SW480 (cell line): Measurements from ENCODE around the gene HOXA5.

Experiments
- DNase-seq: peaks from one replicate; pipeline ENCODE4 v3.0.0-alpha.2; 2016; ENCODE audit warnings: low spot score

Gene HOXA5

DNA sequence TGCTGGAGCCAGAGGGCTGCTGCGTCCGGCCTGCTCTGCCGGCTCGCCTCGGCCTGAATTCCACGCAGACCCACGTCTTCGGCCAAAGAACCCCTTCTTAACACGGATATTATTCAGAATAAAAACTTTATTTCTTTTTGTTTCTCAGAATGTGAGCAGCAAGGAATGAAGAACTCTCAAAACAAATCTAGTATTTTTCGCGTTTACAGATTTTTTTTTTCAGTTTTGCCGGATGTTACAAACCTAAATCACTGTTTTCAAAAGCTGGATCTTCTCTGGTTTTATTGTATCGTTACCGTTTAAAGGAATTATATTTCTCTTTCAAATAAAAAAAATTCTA, 36.6 kb downstream of the HOXA5 start:
- DNase-seq = no peak

DNA sequence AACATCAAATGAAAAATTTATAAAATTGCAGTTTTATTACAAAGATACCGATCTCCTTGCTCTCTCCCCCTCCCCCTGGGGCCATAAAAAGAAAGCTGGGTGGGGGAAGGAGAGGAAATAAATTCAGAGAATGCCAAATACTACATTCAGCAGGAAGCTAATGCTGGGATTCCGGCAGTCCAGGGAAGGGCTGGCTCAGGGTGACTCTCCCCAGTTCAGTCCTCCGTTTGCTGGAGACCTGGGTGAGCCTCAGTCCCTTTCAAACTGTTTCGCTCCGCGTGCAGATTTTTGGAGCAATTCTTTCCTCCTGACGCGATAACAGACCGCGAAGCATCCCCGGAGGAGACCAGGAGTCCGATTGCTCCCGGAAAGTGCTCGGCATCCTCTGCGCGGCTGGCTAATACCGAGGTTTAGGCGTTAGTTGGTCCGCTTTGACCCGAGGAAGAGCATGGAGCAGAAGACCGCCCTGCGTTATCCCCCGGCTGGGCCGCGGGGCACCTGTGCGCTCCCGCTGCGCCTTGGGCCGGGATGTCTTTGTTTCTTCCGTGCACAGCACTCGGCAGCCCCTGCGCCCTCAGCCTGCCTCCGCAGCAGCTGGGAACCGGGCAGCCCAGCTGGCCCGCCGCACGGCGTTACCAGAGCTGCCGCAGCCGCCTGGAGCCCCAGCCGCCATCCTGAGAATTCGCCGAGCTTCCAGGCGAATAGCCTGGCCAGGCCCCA, 37.1 kb downstream of the HOXA5 start:
- DNase-seq = no peak

GRCh38 chr7:27105301-27106031, 38.0 kb downstream of the HOXA5 start:
- DNase-seq = no peak

GRCh38 chr7:27104341-27105058, 39.0 kb downstream of the HOXA5 start:
- no peak for DNase-seq

DNA sequence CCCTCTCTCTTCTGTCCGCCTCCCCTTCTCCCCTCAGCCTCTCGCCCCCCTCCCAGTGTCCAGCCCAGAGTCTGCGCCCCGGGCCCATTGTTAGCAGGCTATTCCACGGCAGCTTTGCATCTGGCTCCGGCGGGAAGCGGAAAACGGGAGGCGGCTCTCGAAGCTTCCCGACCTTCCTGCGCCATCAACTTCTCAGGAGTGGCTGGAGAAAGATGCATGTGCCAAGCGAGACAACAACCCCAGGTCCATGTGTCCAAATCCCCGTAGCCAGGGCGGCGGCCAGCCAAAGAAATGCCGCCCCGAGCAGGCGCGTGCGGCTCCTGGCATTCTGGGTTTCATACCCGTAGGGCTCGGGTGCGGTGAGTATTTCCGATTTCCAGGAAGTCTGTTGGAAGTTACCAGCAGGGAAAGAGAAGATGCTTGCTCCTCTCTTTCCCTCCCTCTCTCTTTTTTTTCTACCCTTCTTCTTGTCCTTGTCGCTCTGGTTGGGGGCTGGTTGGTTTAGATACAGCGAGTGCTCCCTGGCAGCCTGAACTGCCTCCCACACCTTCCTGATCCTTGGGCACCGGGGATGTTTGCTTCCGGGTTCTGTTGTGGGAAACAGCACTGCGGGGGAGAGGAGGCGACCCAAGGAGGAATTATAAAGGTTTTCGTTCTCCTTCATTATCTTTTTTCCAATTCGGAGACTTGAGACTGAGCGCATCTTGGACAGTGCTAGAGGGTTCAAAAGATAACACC, 39.8 kb downstream of the HOXA5 start:
- no peak for DNase-seq

DNA sequence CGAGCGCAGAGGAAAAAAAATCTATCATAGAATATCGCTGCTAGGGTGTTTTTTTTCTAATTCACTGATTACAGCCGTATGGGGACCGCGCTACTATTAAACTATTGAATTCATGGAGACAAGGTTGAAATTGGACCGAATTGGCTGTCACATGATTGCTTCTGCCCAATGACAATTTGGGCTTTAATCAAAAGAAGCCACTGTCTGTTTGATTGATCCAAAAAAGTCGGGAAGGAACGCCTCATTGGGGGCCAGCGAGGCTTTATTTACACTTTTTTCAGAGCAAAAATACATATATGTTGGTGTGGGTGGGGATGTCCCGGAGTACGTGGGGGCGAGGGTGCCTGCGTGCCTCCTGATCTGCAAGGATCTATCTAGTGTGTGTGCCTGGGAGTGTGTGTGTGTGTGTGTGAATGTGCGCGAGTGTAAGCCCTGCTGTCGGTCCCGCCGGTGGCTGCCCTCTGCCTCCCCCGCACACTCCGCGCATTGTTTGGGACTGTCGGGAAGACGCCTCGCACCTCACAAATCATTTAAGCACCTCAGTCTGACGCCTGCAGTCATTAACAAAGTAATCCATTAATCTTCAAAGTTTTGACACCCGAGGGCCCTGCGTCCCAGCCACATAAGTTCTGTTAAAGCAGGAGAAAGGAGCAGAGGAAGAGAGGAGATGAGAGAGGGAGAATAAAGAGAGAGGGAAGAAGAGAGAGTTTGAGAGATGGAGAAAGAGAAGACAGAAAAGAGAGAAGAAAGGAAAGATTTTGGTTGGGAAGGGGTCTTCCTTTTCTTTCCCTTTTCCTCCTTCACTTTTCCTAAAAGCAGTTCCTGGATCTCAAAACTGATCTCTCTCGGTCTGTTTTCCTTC, 40.7 kb downstream of the HOXA5 start, which contains the start of gene HOXA2:
Gene HOXA2, minus strand, starts transcription at position 103 of the 862 bp plus-strand sequence. CDS start 183 bp downstream, outside the sequence.
- DNase-seq = no peak

DNA sequence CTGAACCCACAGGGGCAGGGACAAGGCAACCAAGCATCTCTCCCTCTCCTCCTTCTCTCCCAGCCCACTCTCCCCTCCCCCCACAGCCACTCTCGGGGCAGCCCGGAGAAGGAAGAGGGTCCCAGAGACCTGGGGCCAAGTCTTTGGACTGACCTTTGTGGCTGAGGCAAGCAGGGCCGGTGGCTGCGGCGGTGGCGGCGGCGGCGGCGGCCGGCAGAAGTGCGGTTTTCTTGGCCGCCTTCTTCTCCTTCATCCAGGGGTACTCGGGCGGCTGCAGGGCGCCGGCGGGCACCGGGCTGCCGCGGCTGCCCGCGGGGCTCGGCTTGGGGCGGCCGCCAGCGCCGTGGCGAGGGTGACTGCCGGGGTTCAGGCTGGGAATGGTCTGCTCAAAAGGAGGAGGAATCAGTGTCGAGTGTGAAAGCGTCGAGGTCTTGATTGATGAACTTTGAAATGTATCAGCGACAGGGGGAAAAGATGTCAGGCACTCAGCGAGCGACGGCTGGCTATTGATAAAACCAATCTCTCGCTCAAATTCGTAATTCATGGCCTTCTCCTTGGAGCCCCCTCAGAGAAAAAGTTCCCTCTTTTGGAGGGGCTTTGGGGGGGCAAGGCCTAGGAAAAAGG, 41.4 kb downstream of the HOXA5 start:
- no peak for DNase-seq

DNA sequence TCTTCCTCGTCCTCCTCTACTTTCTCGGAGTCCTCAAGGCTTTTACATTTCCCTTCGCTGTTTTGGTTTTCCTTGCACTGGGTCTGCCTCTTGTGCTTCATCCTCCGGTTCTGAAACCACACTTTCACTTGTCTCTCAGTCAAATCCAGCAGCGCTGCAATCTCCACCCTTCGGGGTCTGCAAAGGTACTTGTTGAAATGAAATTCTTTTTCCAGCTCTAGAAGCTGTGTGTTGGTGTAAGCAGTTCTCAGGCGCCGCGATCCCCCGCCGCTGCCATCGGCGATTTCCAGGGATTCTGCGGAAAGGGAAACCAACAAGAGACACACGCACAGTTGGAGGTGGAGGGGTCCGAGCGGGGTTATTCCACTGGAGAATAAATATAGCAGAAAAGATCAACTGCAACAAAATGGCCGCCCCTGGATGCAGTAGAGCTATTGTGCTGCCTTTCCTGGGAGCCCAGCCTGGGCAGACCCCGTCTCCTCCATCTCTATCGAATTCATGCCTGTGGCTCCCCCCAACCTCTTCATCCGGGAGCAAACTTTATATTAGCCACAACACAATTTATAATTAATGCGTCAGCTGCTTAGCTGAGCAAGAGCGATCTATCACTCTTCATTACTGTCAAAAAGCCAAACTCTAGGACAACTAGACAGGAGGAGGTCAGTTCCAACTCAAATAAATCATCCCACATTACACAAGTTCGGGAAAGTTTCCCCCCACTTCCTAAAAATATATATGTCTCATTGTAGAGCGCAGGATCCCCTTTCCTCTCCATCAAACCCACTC, 42.1 kb downstream of the HOXA5 start:
- no peak for DNase-seq

DNA sequence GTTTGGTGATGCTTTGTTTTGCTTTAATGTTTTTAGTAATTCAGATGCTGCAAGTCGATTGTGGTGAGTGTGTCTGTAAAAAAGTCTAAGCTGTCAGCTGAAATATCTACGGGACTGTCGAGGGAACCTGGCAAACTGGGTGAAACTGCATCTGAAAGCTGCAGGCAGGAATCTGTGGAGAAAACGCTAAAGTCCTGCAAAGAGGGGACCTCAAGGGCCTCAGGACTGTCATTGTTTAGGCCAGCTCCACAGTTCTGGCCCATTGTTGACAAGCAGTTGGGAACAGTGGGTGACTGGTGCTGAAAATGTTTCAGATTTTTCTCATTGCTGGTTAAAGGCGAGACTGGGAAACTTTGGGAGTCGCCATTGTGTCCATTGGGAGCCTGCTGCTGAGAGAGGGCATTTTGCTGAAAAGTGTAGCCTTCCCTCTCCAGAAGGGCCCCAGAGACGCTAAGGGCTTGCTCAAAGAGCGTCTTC, 42.7 kb downstream of the HOXA5 start:
- DNase-seq = no peak

DNA sequence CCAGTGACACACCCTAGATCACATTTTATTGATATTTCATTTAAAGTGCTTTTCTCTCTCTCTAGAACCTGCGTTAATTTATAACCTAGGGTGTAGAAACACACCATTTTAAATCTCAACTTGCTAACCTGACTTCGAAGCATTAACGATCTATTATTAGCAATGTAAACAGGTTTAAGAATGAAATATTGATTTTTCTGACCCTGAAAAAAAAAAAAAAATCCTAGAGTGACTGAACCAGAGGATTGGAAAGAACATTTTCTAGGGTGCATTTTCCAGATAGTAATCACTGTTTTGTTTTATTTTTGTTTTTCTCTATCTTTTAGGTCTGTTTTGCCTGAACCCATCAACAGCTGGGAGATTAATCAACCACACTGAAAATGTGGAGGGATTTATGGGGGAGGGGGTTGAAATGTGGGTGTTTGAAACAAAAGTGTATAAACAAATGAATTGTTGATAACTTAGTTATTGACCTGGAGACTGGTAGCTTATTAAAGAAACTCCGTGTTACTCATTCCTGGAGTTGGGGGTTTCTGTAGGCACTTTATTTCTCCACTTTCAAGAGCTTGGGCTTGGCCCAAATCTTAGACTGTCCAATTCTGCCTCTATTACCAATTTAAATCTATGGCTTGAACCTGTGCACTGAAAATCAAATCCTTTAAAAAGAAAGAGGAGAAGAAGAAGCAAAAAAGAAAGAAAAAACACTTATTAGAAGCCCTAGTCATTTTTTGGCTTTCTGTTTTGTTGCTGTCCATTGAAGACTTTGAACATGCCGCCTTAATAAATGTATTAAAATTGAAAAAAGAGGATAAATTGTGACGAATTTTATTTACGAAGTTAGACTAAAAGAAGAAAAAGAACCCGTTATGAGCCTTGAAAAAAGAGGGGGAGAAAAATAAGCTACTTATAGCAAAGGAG, 43.8 kb downstream of the HOXA5 start:
- no peak for DNase-seq

DNA sequence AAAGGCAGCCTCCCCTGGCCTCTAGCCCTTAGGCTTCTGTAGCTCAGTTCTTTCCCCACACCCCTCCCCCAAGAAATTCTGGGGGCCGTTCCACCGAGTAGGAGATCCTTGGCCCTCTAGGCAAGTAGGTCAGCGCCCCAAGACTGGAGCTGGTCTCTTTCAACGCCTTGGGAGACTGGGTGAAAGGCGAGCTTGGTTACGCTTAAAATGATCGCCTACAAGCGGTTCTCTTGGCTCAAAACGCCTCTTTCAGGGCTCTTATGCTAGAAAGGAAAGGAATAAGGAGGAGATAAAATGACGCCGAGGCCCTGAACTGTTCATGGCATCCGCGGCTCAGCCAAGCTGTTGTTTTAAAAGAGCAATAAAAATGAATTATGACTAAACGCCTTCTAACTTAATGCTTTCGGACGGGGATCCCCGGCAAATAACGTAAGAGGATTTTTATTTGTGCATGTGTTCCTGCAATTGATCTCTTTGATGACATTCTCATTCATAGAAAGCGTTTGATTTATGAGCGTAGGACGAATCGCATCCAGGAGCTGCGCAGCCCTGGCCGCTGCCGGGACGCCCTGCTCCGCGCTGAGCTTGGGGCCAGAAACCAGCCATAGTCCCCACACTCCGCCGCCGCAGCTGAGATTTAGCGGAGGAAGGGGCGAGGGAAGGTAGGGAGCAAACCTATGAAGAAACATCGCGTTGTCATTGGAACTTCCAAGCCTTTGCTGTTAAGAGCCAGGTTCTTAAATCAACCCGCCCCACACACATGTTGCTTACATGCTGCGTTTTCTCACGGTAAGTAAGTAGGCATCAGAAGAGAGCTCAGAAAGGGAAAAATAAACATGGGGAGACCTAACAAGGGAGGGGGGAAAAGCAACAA, 44.7 kb downstream of the HOXA5 start:
- peak; percentile 50 for DNase-seq

- DNase-seq = peak; percentile 54
Observed at GRCh38 chr7:27097686-27098577, 45.5 kb downstream of the HOXA5 start.

DNA sequence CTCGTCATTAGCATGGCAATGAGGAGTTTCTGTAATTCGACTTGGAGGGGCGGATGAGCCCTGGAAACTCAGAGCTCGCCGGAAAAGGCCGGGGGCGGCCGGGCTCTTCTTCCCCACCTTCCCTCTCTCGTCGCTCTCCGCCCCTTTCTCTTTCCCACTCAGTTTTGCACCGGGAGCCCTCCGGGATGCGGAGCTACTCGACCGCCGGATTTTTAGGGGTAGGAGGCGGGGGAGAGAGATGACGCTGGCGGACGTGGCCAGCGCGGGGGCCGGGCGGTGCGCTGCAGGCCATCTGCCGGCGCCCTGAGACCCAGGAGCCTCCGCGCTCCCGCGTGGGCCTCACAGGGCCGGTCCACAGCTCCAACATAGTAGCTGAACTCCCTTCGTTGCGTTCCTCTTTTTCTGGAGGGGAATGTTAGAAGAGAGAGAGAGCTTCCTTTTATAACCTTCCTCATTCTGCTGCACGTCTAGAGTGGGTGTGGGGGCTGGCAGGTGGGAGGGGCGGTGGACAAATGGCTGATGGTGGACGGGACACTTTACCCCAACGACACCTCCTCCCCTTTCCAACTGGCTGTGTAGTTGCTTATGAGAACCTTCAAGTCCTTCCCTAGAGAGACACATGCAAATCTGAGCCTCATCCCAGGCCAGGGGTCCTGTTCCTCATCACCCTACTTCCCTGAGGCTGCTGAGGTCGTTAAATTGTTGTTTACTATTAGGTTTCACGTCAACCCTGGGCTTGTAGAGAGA, 46.5 kb downstream of the HOXA5 start:
- peak; percentile 49 for DNase-seq

- DNase-seq = peak; percentile 98
Observed at GRCh38 chr7:27095897-27096767, 47.3 kb downstream of the HOXA5 start, which contains the start of gene HOXA1. HOXA1 (minus strand) TSS chr7:27096000; CDS start chr7:27095912, 88 bp downstream.
